ENCODE data around the gene AGBL4.

The AGBL4 gene

GRCh38 chr1:49163031-49163430 lies 860.7 kb downstream of the AGBL4 start:
- peak in 1 of 2 donors; percentile 65 for DNase-seq

- DNase-seq, result no peak
Measured at GRCh38 chr1:49160677-49161076, 863.1 kb downstream of the AGBL4 start.

- no peak for DNase-seq
Measured at GRCh38 chr1:49136738-49137251, 887.0 kb downstream of the AGBL4 start.

GRCh38 chr1:49125746-49126145 lies 898.0 kb downstream of the AGBL4 start:
- no peak for DNase-seq

- DNase-seq, result no peak
Measured at GRCh38 chr1:49111931-49112330, 911.8 kb downstream of the AGBL4 start.

GRCh38 chr1:49106445-49106844 lies 917.3 kb downstream of the AGBL4 start:
- no peak for DNase-seq

- DNase-seq, result no peak
Measured at GRCh38 chr1:49104575-49104974, 919.2 kb downstream of the AGBL4 start.

GRCh38 chr1:49102752-49103151 lies 921.0 kb downstream of the AGBL4 start:
- DNase-seq, result no peak

GRCh38 chr1:49098866-49099265 lies 924.9 kb downstream of the AGBL4 start:
- no peak for DNase-seq

GRCh38 chr1:49086327-49086726 lies 937.4 kb downstream of the AGBL4 start:
- DNase-seq, result no peak

GRCh38 chr1:49085079-49085478 lies 938.7 kb downstream of the AGBL4 start:
- no peak for DNase-seq

GRCh38 chr1:49060766-49061165 lies 963.0 kb downstream of the AGBL4 start:
- DNase-seq, result no peak

- no peak for DNase-seq
Measured at GRCh38 chr1:49059087-49059486, 964.7 kb downstream of the AGBL4 start.

GRCh38 chr1:49052102-49052501 lies 971.7 kb downstream of the AGBL4 start:
- no peak for DNase-seq

- DNase-seq, result no peak
Measured at GRCh38 chr1:49051647-49052046, 972.1 kb downstream of the AGBL4 start.

- no peak for DNase-seq
Measured at GRCh38 chr1:49050041-49050440, 973.7 kb downstream of the AGBL4 start.

- DNase-seq, result no peak
Measured at GRCh38 chr1:49048188-49048587, 975.6 kb downstream of the AGBL4 start.

- no peak for DNase-seq
Measured at GRCh38 chr1:49046305-49046704, 977.4 kb downstream of the AGBL4 start.

- DNase-seq, result no peak
Measured at GRCh38 chr1:49045371-49045770, 978.4 kb downstream of the AGBL4 start.

- no peak for DNase-seq
Measured at GRCh38 chr1:49036700-49037099, 987.1 kb downstream of the AGBL4 start.

GRCh38 chr1:49028396-49028795 lies 995.4 kb downstream of the AGBL4 start:
- no peak for DNase-seq

- no peak for DNase-seq
Measured at GRCh38 chr1:49026230-49026811, 997.4 kb downstream of the AGBL4 start.

GRCh38 chr1:49016030-49016977 lies 1007.5 kb downstream of the AGBL4 start:
- no peak for DNase-seq

GRCh38 chr1:49013079-49013478 lies 1010.7 kb downstream of the AGBL4 start:
- DNase-seq, result no peak

All from hippocampal formation (tissue), 2 donors.